ENCODE data around the gene MLN. TPM values are rescaled to one million over a fixed set of nuclear protein-coding genes. Genes with fewer than 3 reads are reported as not detected.

Gene MLN
- total and polyA plus RNA-seq, 2 experiments from 2014 or later: 0.86 to 2.3 TPM

GRCh38 chr6:33790910-33791309 is 12.9 kb downstream of the MLN start:
- H3K36me3 ChIP-seq (replicated peaks; ENCODE audit: insufficient read depth, low read depth): no peaks in the 10 kb centered on the region
- WGBS (ENCODE audit: low lambda C conversion rate, missing lambda C conversion rate): 95% methylated on average over 5 of the region's 5 CpGs
- H3K9me2 ChIP-seq (replicated peaks; ENCODE audit: insufficient read depth): no peaks in the 10 kb centered on the region
- no peak overlapping the region for H3K4me3 ChIP-seq
- no peak for DNase-seq (ENCODE audit: low spot score)
- no peak overlapping the region for H3K27ac ChIP-seq
- no peak overlapping the region for H2AFZ ChIP-seq
- no peak for TF ChIP-seq EZH2phosphoT487 (IDR thresholded peaks at IDR 0.05; ENCODE audit: low read depth, severe bottlenecking, unreplicated experiment)
- TF ChIP-seq, protein P1, sequence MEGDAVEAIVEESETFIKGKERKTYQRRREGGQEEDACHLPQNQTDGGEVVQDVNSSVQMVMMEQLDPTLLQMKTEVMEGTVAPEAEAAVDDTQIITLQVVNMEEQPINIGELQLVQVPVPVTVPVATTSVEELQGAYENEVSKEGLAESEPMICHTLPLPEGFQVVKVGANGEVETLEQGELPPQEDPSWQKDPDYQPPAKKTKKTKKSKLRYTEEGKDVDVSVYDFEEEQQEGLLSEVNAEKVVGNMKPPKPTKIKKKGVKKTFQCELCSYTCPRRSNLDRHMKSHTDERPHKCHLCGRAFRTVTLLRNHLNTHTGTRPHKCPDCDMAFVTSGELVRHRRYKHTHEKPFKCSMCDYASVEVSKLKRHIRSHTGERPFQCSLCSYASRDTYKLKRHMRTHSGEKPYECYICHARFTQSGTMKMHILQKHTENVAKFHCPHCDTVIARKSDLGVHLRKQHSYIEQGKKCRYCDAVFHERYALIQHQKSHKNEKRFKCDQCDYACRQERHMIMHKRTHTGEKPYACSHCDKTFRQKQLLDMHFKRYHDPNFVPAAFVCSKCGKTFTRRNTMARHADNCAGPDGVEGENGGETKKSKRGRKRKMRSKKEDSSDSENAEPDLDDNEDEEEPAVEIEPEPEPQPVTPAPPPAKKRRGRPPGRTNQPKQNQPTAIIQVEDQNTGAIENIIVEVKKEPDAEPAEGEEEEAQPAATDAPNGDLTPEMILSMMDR (IDR thresholded peaks at IDR 0.05; ENCODE audit: poor library complexity): no peak
- TF ChIP-seq EZH2 (IDR thresholded peaks at IDR 0.05; ENCODE audit: borderline replicate concordance): no peak
- no peak overlapping the region for H3K4me2 ChIP-seq
- peaks cover 21% of the 10 kb centered on the region for H4K20me1 ChIP-seq (ENCODE audit: insufficient read depth, poor library complexity, severe bottlenecking)
- peaks cover 28% of the 10 kb centered on the region for H3K79me2 ChIP-seq
- no peaks in the 10 kb centered on the region for H3K27me3 ChIP-seq
- peaks cover 30% of the 10 kb centered on the region for H3K4me1 ChIP-seq (ENCODE audit: insufficient read depth)
- no peaks in the 10 kb centered on the region for H3K9me3 ChIP-seq (ENCODE audit: low read depth)

DNA sequence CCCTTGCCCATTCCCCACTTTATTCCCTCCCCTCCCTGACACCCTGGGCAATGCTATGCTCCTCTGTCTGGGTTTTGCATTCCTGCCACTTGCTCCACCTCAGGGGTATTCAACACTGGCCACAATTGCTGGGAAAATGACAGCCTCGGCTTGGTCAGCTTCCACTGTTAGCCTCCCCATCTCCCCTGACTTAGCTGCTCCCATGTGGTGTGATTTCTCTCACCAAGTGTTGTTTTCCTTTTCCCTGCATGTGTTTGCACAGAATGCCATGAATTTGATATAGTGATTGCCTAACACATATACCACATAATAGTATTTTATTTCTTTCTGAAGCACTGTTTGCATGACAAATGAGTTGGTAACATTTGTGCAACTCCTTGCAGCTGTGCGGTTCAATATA is 13.4 kb downstream of the MLN start:
- H3K4me2 ChIP-seq: no peak overlapping the region
- H3K36me3 ChIP-seq (replicated peaks; ENCODE audit: insufficient read depth, low read depth): no peaks in the 10 kb centered on the region
- no peak overlapping the region for H3K27ac ChIP-seq
- DNase-seq (ENCODE audit: low spot score): no peak
- H3K4me3 ChIP-seq: no peak overlapping the region
- no peaks in the 10 kb centered on the region for H3K9me3 ChIP-seq (ENCODE audit: low read depth)
- no peaks in the 10 kb centered on the region for H3K9me2 ChIP-seq (replicated peaks; ENCODE audit: insufficient read depth)
- H3K4me1 ChIP-seq (ENCODE audit: insufficient read depth): peaks cover 35% of the 10 kb centered on the region
- 89% methylated on average over 2 of the region's 2 CpGs for WGBS (ENCODE audit: low lambda C conversion rate, missing lambda C conversion rate)
- H2AFZ ChIP-seq: no peak overlapping the region
- TF ChIP-seq EZH2phosphoT487 (IDR thresholded peaks at IDR 0.05; ENCODE audit: low read depth, severe bottlenecking, unreplicated experiment) (no peak), EZH2 (IDR thresholded peaks at IDR 0.05; ENCODE audit: borderline replicate concordance) (no peak)
- TF ChIP-seq, protein P1 (IDR thresholded peaks at IDR 0.05; ENCODE audit: poor library complexity): no peak
- peaks cover 27% of the 10 kb centered on the region for H4K20me1 ChIP-seq (ENCODE audit: insufficient read depth, poor library complexity, severe bottlenecking)
- H3K79me2 ChIP-seq: peaks cover 33% of the 10 kb centered on the region
- H3K27me3 ChIP-seq: no peaks in the 10 kb centered on the region

DNA sequence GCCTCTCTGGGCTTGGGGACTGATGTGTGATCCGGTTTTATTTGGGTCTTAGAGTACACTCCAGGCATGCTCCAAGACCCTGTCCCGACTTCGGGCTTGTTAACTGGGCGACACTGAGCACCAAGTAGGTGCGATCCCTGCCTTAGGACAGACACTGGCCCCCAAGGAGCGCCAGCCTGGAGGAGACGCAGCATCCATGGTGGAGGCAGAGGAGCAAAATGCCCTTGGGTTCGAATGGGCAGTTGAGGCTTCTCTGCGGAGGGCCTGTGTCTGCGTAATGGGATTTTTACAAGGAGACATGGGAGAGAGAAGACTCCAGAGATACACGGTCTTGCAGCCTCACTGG is 14.3 kb downstream of the MLN start:
- WGBS (ENCODE audit: low lambda C conversion rate, missing lambda C conversion rate): 92% methylated on average over 11 of the region's 11 CpGs
- Histone ChIP-seq H3K4me1 (ENCODE audit: insufficient read depth) (peaks cover 33% of the 10 kb centered on the region), H3K27ac (peak overlapping the region; percentile 54), H3K79me2 (peaks cover 42% of the 10 kb centered on the region), H3K9me3 (ENCODE audit: low read depth) (no peaks in the 10 kb centered on the region), H3K36me3 (replicated peaks; ENCODE audit: insufficient read depth, low read depth) (no peaks in the 10 kb centered on the region), H3K4me3 (peak overlapping the region; percentile 15), H4K20me1 (ENCODE audit: insufficient read depth, poor library complexity, severe bottlenecking) (peaks cover 35% of the 10 kb centered on the region), H2AFZ (peak overlapping the region; percentile 99), H3K4me2 (peak overlapping the region; percentile 79), H3K27me3 (no peaks in the 10 kb centered on the region), H3K9me2 (replicated peaks; ENCODE audit: insufficient read depth) (no peaks in the 10 kb centered on the region)
- TF ChIP-seq, protein P1 (IDR thresholded peaks at IDR 0.05; ENCODE audit: poor library complexity): no peak
- TF ChIP-seq EZH2phosphoT487 (IDR thresholded peaks at IDR 0.05; ENCODE audit: low read depth, severe bottlenecking, unreplicated experiment): no peak
- no peak for TF ChIP-seq EZH2 (IDR thresholded peaks at IDR 0.05; ENCODE audit: borderline replicate concordance)
- no peak for DNase-seq (ENCODE audit: low spot score)
